ENCODE measurements around the gene RAC3.
"Not testable (repeated sequence)": the region's sequence is repeated elsewhere in the genome, so short reads cannot be mapped to it uniquely, and the experiment has no call there.

Gene RAC3

GRCh38 chr17:82035956-82036633, 4.6 kb downstream of the RAC3 start:
- no peak for TF ChIP-seq CTCF (IDR thresholded peaks at IDR 0.05; ENCODE audit: extremely low read depth, missing control alignments)
- no peak for DNase-seq (ENCODE audit: low spot score)

GRCh38 chr17:82036634-82037091, 5.2 kb downstream of the RAC3 start:
- no peak for DNase-seq (ENCODE audit: low spot score)
- TF ChIP-seq CTCF (IDR thresholded peaks at IDR 0.05; ENCODE audit: extremely low read depth, missing control alignments) = no peak

- peak; percentile 93 for TF ChIP-seq CTCF (IDR thresholded peaks at IDR 0.05; ENCODE audit: extremely low read depth, missing control alignments)
- DNase-seq (ENCODE audit: low spot score) = peak; percentile 98
Observed at GRCh38 chr17:82037092-82037888, 5.8 kb downstream of the RAC3 start, which contains the start of gene DCXR. Gene DCXR (minus strand): TSS chr17:82037697. CDS start chr17:82037682, 15 bp downstream.

- no peak for TF ChIP-seq CTCF (IDR thresholded peaks at IDR 0.05; ENCODE audit: extremely low read depth, missing control alignments)
- DNase-seq (ENCODE audit: low spot score) = no peak
Observed at GRCh38 chr17:82037889-82038195, 6.4 kb downstream of the RAC3 start.

GRCh38 chr17:82038796-82039409, 7.4 kb downstream of the RAC3 start:
- not testable (repeated sequence) for DNase-seq (ENCODE audit: low spot score)

GRCh38 chr17:82039695-82040299, 8.3 kb downstream of the RAC3 start:
- TF ChIP-seq CTCF (IDR thresholded peaks at IDR 0.05; ENCODE audit: extremely low read depth, missing control alignments) = no peak
- no peak for DNase-seq (ENCODE audit: low spot score)

GRCh38 chr17:82041144-82041814, 9.8 kb downstream of the RAC3 start:
- no peak for TF ChIP-seq CTCF (IDR thresholded peaks at IDR 0.05; ENCODE audit: extremely low read depth, missing control alignments)
- no peak for DNase-seq (ENCODE audit: low spot score)

Data from GM20000 (cell line).